Activated CD8-positive, alpha-beta memory T cell treated with anti-CD3 and anti-CD28 coated beads, Interleukin-2, amount 50 U/mL, for 48 hours (primary cell): ENCODE measurements around the gene CEP128.

Experiments used
- DNase-seq: peaks from one replicate; pipeline ENCODE4 v3.0.0-alpha.2; 2020

The CEP128 gene

GRCh38 chr14:80464531-80465149 lies 476.9 kb downstream of the CEP128 start:
- no peak for DNase-seq

- no peak for DNase-seq
These were observed 485.3 kb downstream of the CEP128 start for GRCh38 chr14:80456209-80456608.

- no peak for DNase-seq
These were observed 486.5 kb downstream of the CEP128 start for GRCh38 chr14:80455031-80455430.

- no peak for DNase-seq
These were observed 493.3 kb downstream of the CEP128 start for GRCh38 chr14:80448267-80448666.

- DNase-seq: no peak
These were observed 494.1 kb downstream of the CEP128 start for GRCh38 chr14:80447392-80447791.
